DOHH2 (cell line): ENCODE results near the gene ABHD18.

Source experiments
- H3F3A ChIP-seq: fragments of 200-600 bp; sonication (generic), shearing (Covaris generic); 2 replicates; pipeline ENCODE4 v1.6.0; 2016; ENCODE audit warnings: antibody characterized with exemption, mild to moderate bottlenecking; ENCODE audit not compliant: control insufficient read depth, insufficient read depth
- H3K27ac ChIP-seq: fragments of 200-600 bp; sonication (generic); 2 replicates; pipeline ENCODE4 v1.5.1; 2014; ENCODE audit warnings: low read depth, mild to moderate bottlenecking, low read length, moderate library complexity
- H3K27me3 ChIP-seq: fragments of 200-600 bp; sonication (generic); 2 replicates; pipeline ENCODE4 v1.6.1; 2014; ENCODE audit warnings: mild to moderate bottlenecking, low read length, mixed read lengths; ENCODE audit not compliant: control insufficient read depth
- H3K36me3 ChIP-seq: fragments of 200-600 bp; sonication (generic); 2 replicates; pipeline ENCODE4 v1.6.1; 2014; ENCODE audit warnings: mild to moderate bottlenecking, low read length, moderate library complexity, mixed read lengths; ENCODE audit not compliant: control insufficient read depth
- H3K4me1 ChIP-seq: fragments of 200-600 bp; sonication (generic); 2 replicates; pipeline ENCODE4 v1.6.1; 2014; ENCODE audit warnings: mild to moderate bottlenecking, low read length, mixed read lengths; ENCODE audit not compliant: control insufficient read depth
- H3K4me2 ChIP-seq: fragments of 200-600 bp; sonication (generic); 2 replicates; pipeline ENCODE4 v1.6.0; 2014; ENCODE audit warnings: mild to moderate bottlenecking, low read length, moderate library complexity
- H3K4me3 ChIP-seq: fragments of 200-600 bp; sonication (generic); 2 replicates; pipeline ENCODE4 v1.5.1; 2014; ENCODE audit warnings: mild to moderate bottlenecking, low read length, mixed read lengths
- H3K79me2 ChIP-seq: fragments of 200-600 bp; sonication (generic); 2 replicates; pipeline ENCODE4 v1.6.1; 2014; ENCODE audit warnings: mild to moderate bottlenecking, low read length, mixed read lengths; ENCODE audit not compliant: control insufficient read depth
- H3K9me2 ChIP-seq: fragments of 200-600 bp; sonication (generic); replicated peaks from 2 replicates; pipeline ENCODE4 v1.6.1; 2014; ENCODE audit warnings: mild to moderate bottlenecking, low read length, mixed read lengths; ENCODE audit not compliant: control insufficient read depth
- H3K9me3 ChIP-seq: fragments of 200-600 bp; sonication (generic); 2 replicates; pipeline ENCODE4 v1.6.1; 2014; ENCODE audit warnings: antibody characterized with exemption, low read length, mixed read lengths; ENCODE audit not compliant: control insufficient read depth, insufficient read depth
- H4K20me1 ChIP-seq: fragments of 200-600 bp; sonication (generic); 2 replicates; pipeline ENCODE4 v1.6.0; 2014; ENCODE audit warnings: low read depth, mild to moderate bottlenecking, antibody characterized with exemption, low read length, moderate library complexity; ENCODE audit not compliant: control insufficient read depth, insufficient read depth
- CTCF ChIP-seq: fragments of 200-600 bp; sonication (generic); IDR thresholded peaks from one replicate; pipeline ENCODE4 v1.5.1; 2014; ENCODE audit warnings: antibody characterized with exemption, mild to moderate bottlenecking, low read depth, low read length; ENCODE audit not compliant: poor library complexity, severe bottlenecking
- EZH2phosphoT487 ChIP-seq: fragments of 200-600 bp; sonication (generic); IDR thresholded peaks from 2 replicates; pipeline ENCODE4 v1.6.1; 2017; ENCODE audit warnings: borderline replicate concordance, mild to moderate bottlenecking, antibody characterized with exemption, low read length, moderate library complexity, mixed read lengths

Gene ABHD18

GRCh38 chr4:128068918-128069317, 103.7 kb downstream of the ABHD18 start:
- Histone ChIP-seq H3K4me2 (no peak overlapping the region), H3K4me3 (no peak overlapping the region), H3K9me2 (no peaks in the 10 kb centered on the region), H3K27ac (no peak overlapping the region), H3K27me3 (no peaks in the 10 kb centered on the region), H3K4me1 (no peaks in the 10 kb centered on the region), H3K9me3 (no peaks in the 10 kb centered on the region), H4K20me1 (no peaks in the 10 kb centered on the region), H3K79me2 (peaks cover 76% of the 10 kb centered on the region), H3F3A (peaks cover 5% of the 10 kb centered on the region; the same call in 1 of the 2 replicates), H3K36me3 (no peaks in the 10 kb centered on the region)
- peak; percentile 49 for TF ChIP-seq CTCF
- TF ChIP-seq EZH2phosphoT487: no peak

- H4K20me1 ChIP-seq: no peaks in the 10 kb centered on the region
- no peak overlapping the region for H3K27ac ChIP-seq
- no peaks in the 10 kb centered on the region for H3K4me1 ChIP-seq
- TF ChIP-seq EZH2phosphoT487 (no peak), CTCF (no peak)
- no peaks in the 10 kb centered on the region for H3K27me3 ChIP-seq
- no peaks in the 10 kb centered on the region for H3F3A ChIP-seq
- no peak overlapping the region for H3K4me3 ChIP-seq
- H3K4me2 ChIP-seq: no peak overlapping the region
- no peaks in the 10 kb centered on the region for H3K9me2 ChIP-seq
- H3K79me2 ChIP-seq: peaks cover 14% of the 10 kb centered on the region
- no peaks in the 10 kb centered on the region for H3K9me3 ChIP-seq
- peaks cover 20% of the 10 kb centered on the region for H3K36me3 ChIP-seq
Observed at GRCh38 chr4:128076464-128076863, 111.3 kb downstream of the ABHD18 start.
